Mucosa of descending colon (tissue), 3 donors: Measurements from ENCODE around the gene YIF1A. TPM values are rescaled to one million over a fixed set of nuclear protein-coding genes. Genes with fewer than 3 reads are reported as not detected.

ENCODE experiments used
- ATAC-seq: fragments of 200-7000 bp; cut with Tn5 transposase; one replicate; pipeline ENCODE4 v1.9.1; 2020; ENCODE audit warnings: mild to moderate bottlenecking, moderate library complexity
- DNase-seq, 3 donors: peaks; one replicate each; pipeline ENCODE4 v3.0.0-alpha.2; 2020
- H3K36me3 ChIP-seq: fragments of 200-600 bp; one replicate; pipeline ENCODE4 v1.8.0; 2021; ENCODE audit warnings: low read depth, mild to moderate bottlenecking
- H3K4me1 ChIP-seq: fragments of 200-600 bp; one replicate; pipeline ENCODE4 v1.8.0; 2021; ENCODE audit warnings: low read depth, mild to moderate bottlenecking
- H3K4me3 ChIP-seq: fragments of 200-600 bp; one replicate; pipeline ENCODE4 v1.8.0; 2021; ENCODE audit warnings: mild to moderate bottlenecking
- H3K9me3 ChIP-seq: fragments of 200-600 bp; one replicate; pipeline ENCODE4 v1.8.0; 2021; ENCODE audit warnings: mild to moderate bottlenecking
- intact Hi-C, 2 donors: fragments of 100-400 bp; cut with DNase I in 1 of 2; cut with micrococcal nuclease in 1 of 2; formaldehyde crosslinking; loops; one replicate each; pipeline versions ENCODE4 v1.11.0 to v1.11.1; 2022; cut with DNase I, micrococcal nuclease
- total RNA-seq, 3 donors: library from RNA; stranded (reverse); fragmentation: NEBNext Ultra II Directional in 2 of 3; extraction: Animal tissue kit (Norgen Biotek cat#: 25700) in 2 of 3; gene quantifications; one replicate each; pipeline versions ENCODE4 v1.2.1 to v1.2.4, GENCODE V29; 2021 to 2023
- TF ChIP-seq, protein P1 (sequence below): fragments of 200-600 bp; IDR thresholded peaks from one replicate; pipeline ENCODE4 v1.8.0; 2022; ENCODE audit warnings: antibody characterized with exemption, mild to moderate bottlenecking
- donor health status: DM: no; HTN: no; CAD: no; lungs with moderate emphysema.
- donor health status: DM: no; HTN: no; CAD: no.
- donor health status: DM: no; HTN: yes; CAD: no.

The YIF1A gene
- total RNA-seq, 3 donors from 2014 or later, result 66.1 to 93.5 (median 77.9) TPM

DNA sequence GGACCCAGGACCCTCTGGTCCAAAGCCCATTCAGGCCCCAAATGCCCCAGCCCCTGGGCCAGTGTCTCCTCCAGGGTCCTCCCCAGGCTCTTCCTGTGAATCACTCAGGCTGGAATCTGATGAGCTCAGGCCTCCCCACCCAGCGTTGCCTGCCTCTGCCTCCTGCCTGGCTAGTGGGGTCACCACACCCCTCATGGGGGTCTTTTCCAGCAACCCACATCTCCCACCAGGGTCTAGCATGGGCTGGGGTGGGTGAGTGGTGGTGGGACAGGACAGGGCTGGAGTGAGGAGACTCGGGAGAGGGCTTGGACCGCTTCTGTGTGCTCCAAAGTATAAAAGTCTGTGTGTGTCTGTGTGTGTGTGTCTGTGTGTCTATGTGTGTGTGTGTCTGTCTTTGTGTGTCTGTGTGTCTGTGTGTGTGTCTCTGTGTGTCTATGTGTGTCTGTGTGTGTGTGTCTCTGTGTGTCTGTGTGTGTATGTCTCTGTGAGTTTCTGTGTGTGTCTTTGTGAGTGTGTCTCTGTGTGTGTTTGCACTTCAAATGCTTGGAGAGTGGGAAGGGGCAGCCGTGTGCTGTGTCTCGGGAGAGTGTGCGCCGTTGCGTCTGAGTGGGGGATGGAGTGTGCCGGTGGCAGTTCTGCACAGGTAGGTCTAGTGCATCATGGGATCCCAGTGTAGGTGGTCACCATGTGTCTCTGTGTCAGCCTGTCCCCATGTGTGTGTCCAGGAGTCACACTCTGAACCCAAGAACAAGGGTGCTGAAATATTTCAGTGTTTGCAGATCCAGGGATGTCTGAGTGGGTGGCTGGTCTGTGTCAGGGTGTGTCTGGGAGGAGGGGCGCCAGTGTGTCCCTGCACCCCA, 38.5 kb upstream of the YIF1A start:
- H3K4me1 ChIP-seq, result peaks cover 11% of the 10 kb centered on the region
- intact Hi-C loops, result no loop called here
- no peak for DNase-seq
- no peak for ATAC-seq
- TF ChIP-seq, protein P1, sequence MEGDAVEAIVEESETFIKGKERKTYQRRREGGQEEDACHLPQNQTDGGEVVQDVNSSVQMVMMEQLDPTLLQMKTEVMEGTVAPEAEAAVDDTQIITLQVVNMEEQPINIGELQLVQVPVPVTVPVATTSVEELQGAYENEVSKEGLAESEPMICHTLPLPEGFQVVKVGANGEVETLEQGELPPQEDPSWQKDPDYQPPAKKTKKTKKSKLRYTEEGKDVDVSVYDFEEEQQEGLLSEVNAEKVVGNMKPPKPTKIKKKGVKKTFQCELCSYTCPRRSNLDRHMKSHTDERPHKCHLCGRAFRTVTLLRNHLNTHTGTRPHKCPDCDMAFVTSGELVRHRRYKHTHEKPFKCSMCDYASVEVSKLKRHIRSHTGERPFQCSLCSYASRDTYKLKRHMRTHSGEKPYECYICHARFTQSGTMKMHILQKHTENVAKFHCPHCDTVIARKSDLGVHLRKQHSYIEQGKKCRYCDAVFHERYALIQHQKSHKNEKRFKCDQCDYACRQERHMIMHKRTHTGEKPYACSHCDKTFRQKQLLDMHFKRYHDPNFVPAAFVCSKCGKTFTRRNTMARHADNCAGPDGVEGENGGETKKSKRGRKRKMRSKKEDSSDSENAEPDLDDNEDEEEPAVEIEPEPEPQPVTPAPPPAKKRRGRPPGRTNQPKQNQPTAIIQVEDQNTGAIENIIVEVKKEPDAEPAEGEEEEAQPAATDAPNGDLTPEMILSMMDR, result no peak
- H3K4me3 ChIP-seq, result no peak overlapping the region
- H3K9me3 ChIP-seq, result no peaks in the 10 kb centered on the region
- H3K36me3 ChIP-seq, result no peaks in the 10 kb centered on the region

DNA sequence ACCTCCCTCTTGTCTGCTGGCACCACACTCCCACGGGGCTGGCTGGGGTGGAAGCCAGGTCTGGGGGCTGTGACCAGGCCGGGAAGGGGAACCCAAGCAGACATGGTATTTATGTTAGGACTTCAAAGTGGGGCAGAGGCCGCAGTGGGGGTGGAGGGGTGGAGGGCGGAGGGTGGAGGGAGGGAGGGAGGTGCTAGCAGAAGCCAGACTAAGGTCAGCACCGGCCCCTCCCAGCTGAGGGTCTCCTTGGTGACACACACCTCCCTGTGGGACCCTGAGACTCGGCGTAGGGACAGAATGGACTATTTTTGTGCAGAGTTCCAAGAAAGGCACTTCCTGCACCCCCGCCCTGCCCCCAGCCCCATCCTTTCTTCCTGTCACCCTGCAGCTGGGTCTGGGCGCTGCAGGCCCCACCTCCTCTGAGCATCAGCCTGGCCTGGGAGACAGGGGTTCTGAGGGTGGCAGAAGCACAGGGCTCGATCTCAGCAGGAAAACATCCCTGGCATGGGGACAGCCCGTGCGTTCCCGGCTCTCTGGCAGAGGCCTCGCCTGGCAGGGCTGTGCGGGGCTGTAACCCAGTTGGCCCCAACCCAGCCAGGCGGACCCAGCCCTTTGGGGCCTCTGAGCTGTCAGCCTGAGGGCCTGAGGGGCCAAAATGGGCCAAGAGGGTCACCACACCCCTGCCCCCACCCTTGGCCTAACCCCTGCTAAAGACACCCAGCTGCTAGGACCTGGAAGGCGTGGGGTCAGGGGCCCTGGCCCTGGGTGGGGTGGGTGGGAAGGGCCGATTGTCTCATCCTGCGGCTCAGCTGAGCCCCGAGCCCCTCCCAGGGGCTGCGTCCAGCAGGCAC, 37.5 kb upstream of the YIF1A start:
- Histone ChIP-seq H3K9me3 (no peaks in the 10 kb centered on the region), H3K4me1 (peaks cover 11% of the 10 kb centered on the region), H3K4me3 (no peak overlapping the region), H3K36me3 (no peaks in the 10 kb centered on the region)
- TF ChIP-seq, protein P1, result no peak
- intact Hi-C loops, result no loop called here
- DNase-seq, result peak in 2 of 3 donors; percentile 43 to 71
- peak; percentile 3 for ATAC-seq

DNA sequence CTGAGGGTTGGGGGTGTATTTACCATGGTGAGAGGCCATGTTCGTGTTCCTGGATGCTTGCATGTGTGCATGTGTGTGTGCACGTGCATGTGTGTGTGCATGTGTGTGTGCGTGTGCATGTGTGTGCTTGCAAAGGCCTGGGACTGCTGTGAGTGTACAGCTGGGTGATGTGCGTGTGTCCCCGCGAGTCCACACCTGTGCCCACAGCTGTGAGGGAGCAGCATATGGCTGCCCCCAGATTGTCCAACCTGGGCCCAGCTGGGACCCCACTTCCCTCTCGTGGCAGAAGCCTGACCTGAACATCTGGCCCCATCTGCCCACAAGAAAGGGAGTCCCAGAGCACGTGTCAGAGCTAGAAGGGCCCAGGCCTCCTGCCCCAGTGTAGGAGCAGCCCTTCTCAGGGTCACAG, 36.3 kb upstream of the YIF1A start:
- TF ChIP-seq, protein P1, result no peak
- no peaks in the 10 kb centered on the region for H3K9me3 ChIP-seq
- intact Hi-C loops, result no loop called here
- DNase-seq, result no peak
- no peak overlapping the region for H3K4me3 ChIP-seq
- ATAC-seq, result no peak
- no peaks in the 10 kb centered on the region for H3K36me3 ChIP-seq
- peaks cover 11% of the 10 kb centered on the region for H3K4me1 ChIP-seq

DNA sequence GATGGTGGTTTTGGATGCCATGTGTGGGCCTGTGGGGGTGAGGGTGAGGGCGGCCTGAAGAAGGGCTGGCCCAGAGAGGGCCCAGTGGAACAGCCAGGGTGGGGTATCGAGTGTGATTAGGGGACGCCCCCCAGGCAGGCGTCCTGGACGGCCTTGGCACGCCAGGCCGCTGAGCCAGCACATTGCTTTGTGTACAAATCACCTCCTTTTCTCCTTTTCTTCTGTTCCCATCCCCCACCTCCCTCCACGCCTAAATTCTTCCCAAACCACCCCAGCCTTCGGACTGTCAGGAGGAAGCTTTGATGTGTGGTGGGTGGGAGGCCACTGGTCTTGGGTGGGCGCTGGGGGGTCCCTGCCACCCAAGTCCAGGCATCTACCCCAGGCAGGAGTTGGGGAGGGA, 35.7 kb upstream of the YIF1A start:
- peaks cover 11% of the 10 kb centered on the region for H3K4me1 ChIP-seq
- ATAC-seq (no peak), DNase-seq (no peak)
- intact Hi-C loops, result no loop called here
- no peaks in the 10 kb centered on the region for H3K9me3 ChIP-seq
- no peaks in the 10 kb centered on the region for H3K36me3 ChIP-seq
- TF ChIP-seq, protein P1, result no peak
- no peak overlapping the region for H3K4me3 ChIP-seq

GRCh38 chr11:66323684-66324083, 34.7 kb upstream of the YIF1A start:
- Histone ChIP-seq H3K4me1 (peaks cover 9% of the 10 kb centered on the region), H3K36me3 (no peaks in the 10 kb centered on the region), H3K9me3 (no peaks in the 10 kb centered on the region), H3K4me3 (no peak overlapping the region)
- DNase-seq (no peak), ATAC-seq (no peak)
- intact Hi-C loops, result no loop called here
- TF ChIP-seq, protein P1, result no peak
